NCI-H2029 treated with DMSO at 0.1 percent for 48 hours (cell line): ENCODE results near the gene CDCP1.
"Not testable (repeated sequence)": the region's sequence is repeated elsewhere in the genome, so short reads cannot be mapped to it uniquely, and the experiment has no call there.

Source experiments
- DNase-seq: peaks from one replicate; lab custom pipeline; 2025; lab: John Stamatoyannopoulos, UW

Gene CDCP1

DNA sequence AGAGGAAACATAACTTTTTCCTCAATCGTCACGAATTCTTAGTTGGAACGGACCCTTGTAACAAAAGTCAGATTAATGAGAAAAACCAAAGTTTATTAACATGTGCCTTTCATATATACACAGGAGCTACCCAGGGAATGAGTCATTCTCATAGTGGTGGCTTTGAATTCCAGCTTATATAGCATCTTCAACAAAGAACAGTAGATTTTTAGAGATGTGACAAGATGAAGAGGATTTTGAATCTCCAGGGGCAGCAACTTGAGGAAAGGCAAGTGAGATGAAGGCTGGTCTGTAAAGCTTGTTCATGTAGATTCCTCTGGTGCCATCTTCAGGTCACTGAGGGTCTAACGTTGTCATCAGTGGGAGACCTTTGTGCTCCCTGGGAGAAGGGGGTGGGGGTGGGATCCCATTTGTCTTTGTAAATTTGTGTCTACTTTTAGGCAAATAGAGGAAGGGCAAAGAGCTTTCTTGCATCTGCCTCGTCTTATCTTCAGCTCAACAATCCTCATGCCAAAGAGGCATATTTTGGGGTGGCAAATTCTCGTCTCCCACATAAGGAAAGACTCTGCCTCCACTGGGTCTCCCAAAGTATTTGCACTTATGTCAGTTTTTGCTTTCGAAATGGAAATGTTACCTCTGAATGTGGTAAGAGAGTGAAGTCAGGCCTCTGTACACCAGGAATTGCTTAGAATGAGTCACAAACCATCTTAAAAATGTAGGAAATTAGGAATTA is 90.6 kb downstream of the CDCP1 start:
- no peak for DNase-seq

DNA sequence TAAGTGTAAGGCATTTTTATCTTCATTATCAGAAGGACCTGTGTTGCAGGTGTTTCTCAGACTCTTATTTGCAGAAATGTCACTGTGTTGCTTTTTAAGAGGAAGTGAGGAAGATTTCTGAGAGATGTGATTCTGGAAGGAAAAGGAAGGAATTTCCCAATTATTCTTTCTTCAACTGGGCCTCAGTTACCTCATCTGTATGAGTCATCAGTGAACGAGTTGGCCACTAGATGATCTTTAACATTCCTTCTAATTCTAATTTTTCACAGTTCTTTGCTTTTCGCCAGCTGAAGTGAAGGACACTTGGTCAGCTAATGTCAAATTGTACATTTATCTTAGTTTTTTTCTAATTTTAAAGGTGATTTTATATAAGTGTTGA is 91.2 kb downstream of the CDCP1 start:
- DNase-seq: no peak

DNA sequence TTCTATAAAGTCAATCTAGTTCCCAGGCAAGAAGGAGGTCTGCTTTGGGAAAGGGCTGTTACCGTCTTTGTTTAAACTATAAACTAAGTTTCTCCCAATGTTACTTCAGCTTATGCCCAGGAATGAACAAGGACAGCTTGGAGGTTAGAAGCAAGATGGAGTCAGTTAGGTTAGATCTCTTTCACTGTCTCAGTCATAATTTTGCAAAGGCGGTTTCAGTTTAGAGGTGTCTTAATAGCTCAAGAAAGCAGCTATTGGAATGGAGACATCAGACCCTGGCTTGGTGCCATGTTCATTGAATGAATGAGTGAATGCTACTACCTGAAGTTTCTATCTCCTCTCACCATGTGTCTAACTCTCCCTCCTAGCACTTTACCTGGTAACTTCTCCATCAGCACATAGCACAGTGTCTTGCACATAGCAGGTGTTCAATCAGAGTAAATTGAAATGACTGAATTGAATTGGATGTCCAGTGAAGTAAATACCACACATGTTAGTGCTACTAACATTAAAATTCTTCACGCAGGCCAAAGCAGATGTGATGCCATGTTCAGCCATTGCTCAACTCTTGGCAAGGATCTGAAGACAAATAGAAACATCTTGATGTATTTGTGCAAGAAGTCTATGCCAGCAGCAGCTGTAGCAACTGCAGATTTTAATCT is 91.9 kb downstream of the CDCP1 start:
- no peak for DNase-seq

DNA sequence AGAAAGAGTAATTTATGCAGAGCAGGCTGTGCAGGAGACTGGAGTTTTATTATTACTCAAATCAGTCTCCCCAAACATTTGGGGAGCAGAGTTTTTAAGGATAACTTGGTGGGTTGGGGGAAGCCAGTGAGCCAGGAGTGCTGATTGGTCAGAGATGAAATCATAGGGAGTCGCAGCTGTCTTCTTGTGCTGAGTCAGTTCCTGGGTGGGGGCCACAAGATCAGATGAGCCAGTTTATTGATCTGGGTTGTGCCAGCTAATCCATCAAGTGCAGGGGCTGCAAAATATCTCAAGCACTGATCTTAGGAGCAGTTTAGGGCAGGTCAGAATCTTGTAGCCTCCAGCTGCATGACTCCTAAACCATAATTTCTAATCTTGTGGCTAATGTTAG is 92.4 kb downstream of the CDCP1 start:
- not testable (repeated sequence) for DNase-seq

DNA sequence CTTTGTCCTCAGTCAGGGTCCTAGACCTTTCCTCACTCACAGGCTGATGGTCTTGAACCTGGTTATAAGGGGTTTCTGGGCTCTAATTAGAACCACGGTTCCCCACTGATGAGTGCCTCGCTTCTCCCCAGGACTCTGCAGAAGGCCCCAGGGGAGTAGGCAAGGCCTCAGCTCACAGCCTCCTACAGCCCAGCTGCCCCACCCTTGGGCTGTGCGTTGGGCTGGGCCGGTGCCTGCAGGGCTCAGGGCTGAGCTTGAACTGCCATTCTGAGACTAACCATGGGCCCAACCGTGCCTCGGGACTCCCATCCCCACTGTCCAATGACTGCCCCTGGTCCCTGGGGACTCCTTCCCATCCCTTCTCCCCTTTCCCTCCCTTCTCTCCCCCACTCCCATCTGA is 94.5 kb downstream of the CDCP1 start:
- no peak for DNase-seq

DNA sequence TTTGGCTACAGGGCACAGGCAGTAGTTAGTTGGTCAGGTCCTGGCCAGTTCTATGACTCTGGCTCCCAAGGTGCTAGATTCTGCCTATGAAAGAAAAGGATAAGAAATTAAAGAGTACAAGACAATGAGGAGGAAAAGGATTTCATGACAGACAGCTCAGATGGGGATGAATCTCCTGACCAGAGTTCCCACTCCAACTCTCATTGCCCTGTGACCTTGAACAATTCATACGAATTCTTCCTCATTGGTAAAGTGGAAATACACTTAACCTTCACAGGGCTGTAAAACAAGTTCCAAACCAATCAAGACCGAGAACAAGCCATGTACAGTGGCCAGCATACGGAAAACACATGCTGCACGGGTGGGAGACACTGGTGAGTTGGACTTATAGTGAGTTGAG is 96.4 kb downstream of the CDCP1 start:
- no peak for DNase-seq

DNA sequence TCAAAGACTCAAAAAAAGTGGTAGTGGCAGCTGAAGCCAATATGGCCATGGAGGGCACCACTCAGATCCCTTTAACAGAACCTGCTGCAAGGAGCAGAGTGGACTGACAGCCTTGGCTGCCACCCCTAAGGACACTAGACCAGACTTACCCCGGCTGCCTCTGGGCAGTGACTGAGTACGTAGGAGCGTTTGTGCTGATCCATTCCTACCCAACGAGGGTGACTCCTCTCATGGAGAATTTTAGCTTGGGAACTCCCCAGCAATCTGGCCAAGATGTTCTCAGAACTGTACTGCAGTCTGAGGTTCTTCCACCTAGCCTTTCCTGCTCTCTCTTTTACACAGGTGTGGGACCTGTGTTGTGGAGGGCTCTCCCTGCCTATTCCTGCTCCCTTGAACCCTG is 97.9 kb downstream of the CDCP1 start:
- no peak for DNase-seq

DNA sequence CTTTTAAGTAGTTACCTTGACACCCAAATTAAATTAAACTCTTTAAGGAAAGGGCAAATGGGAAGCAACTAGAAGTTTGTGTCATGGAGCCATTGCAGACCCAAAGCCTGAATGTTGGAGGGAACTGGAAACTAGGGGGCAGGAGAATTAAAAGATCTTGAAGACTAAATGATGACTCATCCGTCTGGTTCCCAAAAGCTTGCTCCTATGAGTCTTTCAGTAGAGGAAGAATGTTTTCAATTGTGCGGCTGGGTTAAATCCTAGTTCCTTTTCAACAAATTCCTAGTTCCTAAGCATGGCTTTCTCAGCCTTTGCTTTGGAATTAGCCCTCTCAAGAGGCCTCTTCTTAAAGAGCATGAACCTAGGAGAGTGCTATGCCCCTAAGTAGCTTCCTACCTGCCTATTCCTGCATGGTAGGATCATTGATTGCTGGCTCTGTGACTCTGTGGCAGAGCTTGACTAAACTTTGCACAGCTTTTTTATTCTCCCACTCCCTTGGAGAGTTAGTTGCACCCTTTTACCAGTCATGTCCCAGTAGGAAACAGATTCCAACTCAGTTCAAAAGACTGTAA is 102.4 kb downstream of the CDCP1 start:
- DNase-seq: no peak

DNA sequence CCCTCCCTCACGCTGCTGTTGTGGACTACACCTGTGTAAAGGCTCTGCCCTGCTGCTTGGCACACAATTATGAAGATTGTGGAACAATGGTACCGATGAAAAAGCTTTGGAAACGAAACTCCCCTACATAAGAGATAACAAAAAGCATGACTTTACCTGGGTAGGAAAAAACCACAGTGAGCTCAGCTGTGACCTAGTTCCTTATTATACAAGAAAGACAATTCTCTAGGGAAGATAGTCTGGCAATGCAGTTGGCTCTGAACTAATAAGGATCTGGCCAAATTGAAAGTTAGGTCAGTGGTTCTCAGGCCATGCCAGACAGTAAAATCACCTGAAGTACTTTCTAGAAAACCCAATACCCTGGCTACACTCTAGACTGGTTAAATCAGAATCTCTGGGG is 104.0 kb downstream of the CDCP1 start:
- no peak for DNase-seq

DNA sequence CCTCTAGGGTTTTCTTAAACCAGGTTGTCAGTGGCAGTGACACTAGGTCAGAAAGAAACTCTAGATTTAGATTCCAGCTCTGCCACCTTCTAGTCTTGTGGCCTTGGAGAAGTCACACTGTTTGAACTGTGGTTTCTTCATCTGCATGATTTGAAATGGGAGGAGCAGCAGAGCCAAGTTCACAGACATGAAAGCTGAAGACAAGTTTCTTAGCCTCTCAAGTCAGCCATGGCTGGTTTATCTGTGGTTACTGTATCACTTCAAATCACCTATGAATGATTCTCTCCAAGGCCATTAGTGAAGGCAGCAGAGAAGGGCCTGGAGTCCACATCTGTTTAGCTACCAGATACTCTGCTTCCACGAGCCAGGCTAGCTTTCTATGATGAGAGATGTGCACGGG is 104.5 kb downstream of the CDCP1 start:
- no peak for DNase-seq

DNA sequence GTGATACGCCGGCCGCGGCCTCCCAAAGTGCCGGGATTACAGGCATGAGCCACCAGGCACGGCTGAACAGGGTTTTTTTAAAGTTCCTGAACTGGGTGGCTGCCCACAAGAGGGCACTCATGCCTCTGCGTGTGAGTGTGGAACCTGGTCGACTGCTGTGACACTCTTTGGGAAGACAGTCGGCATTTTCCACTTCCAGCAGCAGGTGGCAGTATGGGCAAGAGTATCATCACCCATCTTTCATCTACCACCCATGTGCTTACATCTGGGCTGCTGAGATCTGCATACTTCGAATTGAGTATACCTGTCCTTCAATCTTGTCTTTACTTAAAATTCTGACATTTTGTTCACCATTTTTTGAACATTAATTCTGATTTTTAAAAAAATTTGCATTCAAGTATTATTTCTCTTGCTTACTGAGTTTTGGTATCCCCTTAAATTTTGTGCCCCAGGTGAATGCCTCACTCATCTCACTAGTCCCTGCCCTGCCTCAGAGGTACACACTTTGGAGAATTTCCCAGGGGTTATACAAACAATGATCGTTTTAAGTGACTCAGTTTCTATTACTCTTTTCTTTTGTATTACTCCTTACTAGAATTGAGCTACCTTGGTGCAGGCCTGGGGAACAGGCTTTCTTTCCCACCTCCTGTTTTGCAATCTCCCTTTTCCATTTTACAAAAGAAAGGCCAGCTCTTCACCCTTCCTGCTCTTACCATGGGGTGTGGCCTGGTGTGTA is 108.3 kb downstream of the CDCP1 start:
- DNase-seq: peak; percentile 95

DNA sequence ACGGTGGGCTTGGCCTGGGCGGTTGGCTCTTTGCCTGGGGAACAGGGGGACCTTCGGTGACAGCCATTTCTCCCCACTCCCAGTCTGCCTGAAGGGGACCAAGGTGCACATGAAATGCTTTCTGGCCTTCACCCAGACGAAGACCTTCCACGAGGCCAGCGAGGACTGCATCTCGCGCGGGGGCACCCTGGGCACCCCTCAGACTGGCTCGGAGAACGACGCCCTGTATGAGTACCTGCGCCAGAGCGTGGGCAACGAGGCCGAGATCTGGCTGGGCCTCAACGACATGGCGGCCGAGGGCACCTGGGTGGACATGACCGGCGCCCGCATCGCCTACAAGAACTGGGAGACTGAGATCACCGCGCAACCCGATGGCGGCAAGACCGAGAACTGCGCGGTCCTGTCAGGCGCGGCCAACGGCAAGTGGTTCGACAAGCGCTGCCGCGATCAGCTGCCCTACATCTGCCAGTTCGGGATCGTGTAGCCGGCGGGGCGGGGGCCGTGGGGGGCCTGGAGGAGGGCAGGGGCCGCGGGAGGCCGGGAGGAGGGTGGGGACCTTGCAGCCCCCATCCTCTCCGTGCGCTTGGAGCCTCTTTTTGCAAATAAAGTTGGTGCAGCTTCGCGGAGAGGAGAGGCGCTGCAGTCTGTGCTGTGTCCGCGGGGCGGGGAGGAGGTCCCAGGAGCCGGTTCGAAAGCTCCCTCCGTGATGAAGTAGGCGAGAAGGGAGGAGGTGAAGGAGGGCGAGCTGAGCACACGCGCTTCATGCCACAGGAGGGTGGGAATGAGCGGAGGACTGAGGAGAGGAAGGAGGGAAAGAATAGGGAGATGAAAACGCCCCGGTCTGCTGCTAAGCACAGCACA is 110.5 kb downstream of the CDCP1 start:
- no peak for DNase-seq

DNA sequence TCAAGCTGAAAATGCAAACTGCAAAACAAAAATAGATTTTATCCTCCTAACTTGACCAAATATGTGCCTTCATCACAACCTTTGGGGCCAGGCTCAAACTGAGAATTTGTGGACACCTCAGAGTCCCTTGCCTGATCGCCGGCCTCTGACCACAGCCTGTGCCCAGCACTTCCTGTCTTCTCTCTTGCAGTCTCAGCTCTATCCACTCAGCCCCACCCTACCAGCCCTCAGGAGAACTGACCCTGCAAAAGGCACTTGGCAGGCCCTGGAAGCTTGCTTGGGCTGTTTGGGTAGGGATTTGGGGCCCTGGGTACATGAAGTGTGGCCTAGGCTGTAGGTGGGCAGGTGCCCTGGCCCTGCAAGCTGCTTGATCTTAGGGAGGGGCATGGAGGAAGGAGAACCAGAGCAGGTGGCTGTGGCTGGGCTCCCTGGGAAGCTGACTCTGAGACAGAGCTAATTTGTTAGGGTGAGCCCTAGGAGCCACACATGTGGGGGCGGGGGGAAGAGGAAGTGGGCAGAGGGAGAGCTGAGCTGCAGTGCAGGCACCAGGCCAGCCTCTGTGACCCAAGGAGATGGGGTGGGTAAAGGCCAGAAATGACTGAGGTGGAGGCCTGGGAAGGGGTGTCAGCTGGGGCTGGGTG is 111.4 kb downstream of the CDCP1 start:
- DNase-seq: no peak

DNA sequence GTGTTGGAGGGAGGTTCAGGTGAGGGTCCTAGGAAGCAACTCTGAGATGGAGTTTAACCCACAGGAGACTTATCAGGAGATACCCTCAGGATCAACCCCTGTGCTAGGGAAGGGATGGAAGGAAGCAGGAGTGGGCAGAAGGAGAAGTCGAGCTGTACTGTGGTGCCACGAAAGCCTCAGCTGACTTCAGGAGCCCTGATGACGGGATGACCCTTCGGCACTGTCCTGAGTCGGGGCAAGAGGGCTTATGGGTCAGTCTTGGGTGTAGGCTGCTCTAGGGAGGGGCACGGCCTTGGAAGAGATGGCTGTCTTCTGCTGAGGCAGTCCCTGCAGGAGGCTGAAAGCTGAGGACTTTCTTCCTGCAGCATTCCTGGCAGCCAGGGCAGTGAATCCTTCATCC is 112.4 kb downstream of the CDCP1 start:
- no peak for DNase-seq
